Measurements from ENCODE around the gene MAPKAP1.

GRCh38 chr9:125755340-125755739, 48.3 kb upstream of the MAPKAP1 start:
- TF ChIP-seq POLR2A (IDR thresholded peaks at IDR 0.05) (no peak), CTCF (IDR thresholded peaks at IDR 0.05) (no peak)
